Endothelial cell of hepatic sinusoid (primary cell): Measurements from ENCODE around the gene ZNF341.

ENCODE experiments used
- in situ Hi-C: cut with HindIII; loops from 2 replicates; pipeline ENCODE4 v1.10.0; 2017; ENCODE audit warnings: low sequenced_read_pairs

Gene ZNF341

DNA sequence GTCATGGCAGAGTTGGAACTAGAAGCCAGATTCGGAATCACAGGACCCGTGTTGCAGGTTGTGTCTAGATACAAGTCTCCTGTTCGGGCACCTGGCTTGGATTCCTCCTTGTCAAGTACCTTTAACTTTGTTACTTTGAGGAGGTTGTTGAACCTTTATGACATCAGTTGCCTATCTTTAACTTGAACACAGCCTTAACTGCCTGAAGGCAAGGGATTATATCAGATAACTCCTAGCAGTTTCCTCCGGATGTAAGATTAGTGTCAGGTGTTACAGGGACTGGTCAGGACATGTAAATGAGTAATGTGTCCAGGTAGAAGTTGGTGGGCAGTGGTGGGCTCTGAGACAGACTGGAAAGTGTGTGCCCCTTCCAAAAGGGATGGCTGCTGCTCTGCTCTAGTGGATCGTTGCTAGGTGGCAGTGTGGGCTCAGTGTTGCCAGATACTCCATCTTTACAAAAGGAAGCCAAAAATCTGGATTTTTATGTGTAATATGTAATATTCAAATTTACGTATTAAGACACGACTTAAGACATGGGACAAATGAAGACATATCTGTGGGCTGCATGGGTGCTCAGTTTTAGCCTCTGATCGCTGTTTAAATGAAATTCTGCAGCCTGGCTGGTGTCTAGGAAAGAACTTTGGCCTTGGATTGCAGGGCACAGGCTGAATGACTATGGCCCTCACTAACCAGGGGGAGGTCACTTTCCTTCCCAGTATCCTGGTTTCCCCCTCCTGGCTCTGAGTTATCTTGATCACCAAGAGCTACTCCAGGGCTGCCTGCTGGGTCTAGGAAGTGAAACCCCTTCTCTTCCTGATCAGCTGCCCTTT, 106.5 kb downstream of the ZNF341 start:
- in situ Hi-C loops = no loop called here

DNA sequence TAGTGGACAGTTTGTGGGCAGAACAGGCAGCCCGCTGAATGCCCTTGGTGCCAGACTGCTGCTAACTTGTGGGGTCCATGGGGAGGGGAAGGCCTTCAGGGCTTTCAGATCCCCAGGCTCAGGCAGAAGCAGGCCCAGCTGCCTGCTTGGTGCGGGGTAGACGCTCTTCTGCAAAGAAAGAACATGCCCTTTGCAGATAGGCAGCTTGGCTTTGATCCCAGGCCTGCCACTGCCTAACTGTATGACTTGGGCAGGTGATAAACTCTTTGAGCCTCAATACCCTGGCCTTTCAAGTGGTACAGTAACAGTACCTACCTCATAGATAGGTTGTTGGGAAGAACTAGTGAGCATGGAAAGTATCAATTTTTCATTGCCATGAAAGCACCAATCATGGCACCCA, 107.8 kb downstream of the ZNF341 start:
- in situ Hi-C loops = no loop called here

DNA sequence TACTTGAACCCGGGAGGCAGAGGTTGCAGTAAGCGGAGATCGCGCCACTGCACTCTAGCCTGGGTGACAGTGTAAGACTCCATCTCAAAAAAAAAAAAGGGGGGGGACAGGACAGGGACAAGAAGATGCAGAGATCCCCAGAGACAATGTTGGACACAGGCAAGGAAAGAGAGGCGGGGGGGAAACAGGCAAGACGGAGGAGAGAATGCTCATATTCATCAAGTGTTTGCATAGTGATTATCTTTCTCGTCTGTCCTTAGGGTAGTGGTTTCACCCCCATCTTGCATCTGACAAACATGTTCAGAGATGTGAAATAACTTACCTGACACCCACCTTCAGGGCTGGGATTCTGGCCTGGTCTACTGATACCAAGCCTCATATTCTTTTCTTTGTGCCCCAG, 108.4 kb downstream of the ZNF341 start:
- in situ Hi-C loops = no loop called here

GRCh38 chr20:33840759-33841435, 109.1 kb downstream of the ZNF341 start:
- in situ Hi-C loops = no loop called here

DNA sequence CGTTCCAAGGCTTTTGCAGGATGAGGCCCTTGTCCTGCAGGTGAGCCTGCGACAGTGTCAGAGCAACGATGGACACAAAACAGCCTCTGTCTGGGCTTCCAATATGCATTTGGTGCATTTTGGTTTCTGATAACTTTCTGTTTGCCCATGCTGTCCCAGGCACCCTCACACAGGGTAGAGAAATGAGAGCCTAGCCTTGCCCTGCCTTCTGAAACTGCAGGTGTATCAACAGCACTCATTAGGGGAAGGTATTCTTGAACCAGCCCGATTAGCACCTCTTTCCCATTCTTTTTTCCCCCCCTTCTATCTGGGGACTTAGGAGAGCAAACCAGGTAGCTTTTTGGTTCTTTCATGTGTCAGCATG, 109.6 kb downstream of the ZNF341 start:
- in situ Hi-C loops = no loop called here
